CD4-positive, alpha-beta T cell treated with Interleukin-15 for 4 hours (primary cell): ENCODE results near the gene ADORA3.

Experiments
- DNase-seq: peaks from one replicate; pipeline ENCODE4 v3.0.0-alpha.2; 2020; ENCODE audit warnings: low spot score

The ADORA3 gene

GRCh38 chr1:111507411-111508201, 4.2 kb upstream of the ADORA3 start:
- peak; percentile 92 for DNase-seq

GRCh38 chr1:111506561-111506960, 3.1 kb upstream of the ADORA3 start:
- no peak for DNase-seq

GRCh38 chr1:111505641-111506119, 2.2 kb upstream of the ADORA3 start:
- no peak for DNase-seq

- no peak for DNase-seq
These were observed 664 bp upstream of the ADORA3 start for GRCh38 chr1:111504097-111504496.

- no peak for DNase-seq
These were observed 1.8 kb downstream of the ADORA3 start for GRCh38 chr1:111501645-111502044.

- DNase-seq = no peak
These were observed 4.2 kb downstream of the ADORA3 start for GRCh38 chr1:111499026-111499785.

- no peak for DNase-seq
These were observed 5.8 kb downstream of the ADORA3 start for GRCh38 chr1:111497592-111497991.

GRCh38 chr1:111496398-111496797, 7.0 kb downstream of the ADORA3 start:
- DNase-seq = no peak

GRCh38 chr1:111491070-111491469, 12.4 kb downstream of the ADORA3 start:
- no peak for DNase-seq

GRCh38 chr1:111490220-111490619, 13.2 kb downstream of the ADORA3 start:
- no peak for DNase-seq

- no peak for DNase-seq
These were observed 13.8 kb downstream of the ADORA3 start for GRCh38 chr1:111489604-111490003.

GRCh38 chr1:111488669-111489068, 14.8 kb downstream of the ADORA3 start:
- no peak for DNase-seq

- DNase-seq = no peak
These were observed 16.3 kb downstream of the ADORA3 start for GRCh38 chr1:111487133-111487532.

- no peak for DNase-seq
These were observed 17.0 kb downstream of the ADORA3 start for GRCh38 chr1:111486431-111486830.

- no peak for DNase-seq
These were observed 18.9 kb downstream of the ADORA3 start for GRCh38 chr1:111484391-111485026.

GRCh38 chr1:111483876-111484275, 19.6 kb downstream of the ADORA3 start:
- DNase-seq = no peak

GRCh38 chr1:111483166-111483565, 20.3 kb downstream of the ADORA3 start:
- DNase-seq = no peak

- DNase-seq = peak; percentile 60
These were observed 21.8 kb downstream of the ADORA3 start for GRCh38 chr1:111481387-111482221.

GRCh38 chr1:111480674-111481073, 22.8 kb downstream of the ADORA3 start:
- no peak for DNase-seq

GRCh38 chr1:111476761-111477309, 26.6 kb downstream of the ADORA3 start:
- DNase-seq = peak; percentile 49

GRCh38 chr1:111476214-111476613, 27.2 kb downstream of the ADORA3 start:
- no peak for DNase-seq

GRCh38 chr1:111475701-111476100, 27.7 kb downstream of the ADORA3 start:
- peak; percentile 60 for DNase-seq
